GM12878 (cell line): Measurements from ENCODE around the gene NUP85. TPM values are rescaled to one million over a fixed set of nuclear protein-coding genes. Genes with fewer than 3 reads are reported as not detected.

ENCODE experiments used
- ATAC-seq: fragments of 200-7000 bp; cut with Tn5 transposase; 3 replicates; pipeline ENCODE4 v1.9.1; 2020; ENCODE audit warnings: mild to moderate bottlenecking, moderate library complexity
- BruUV-seq: library from RNA; stranded (reverse); fragments of 400-500 nt; replicated peaks from 2 replicates; lab custom pipeline; 2021; lab: Mats Ljungman, UMichigan
- CTCF ChIA-PET: fragments of 300-600 bp; sonication (Branson Sonifier 250); formaldehyde crosslinking; extraction: SDS; loops from one replicate; lab custom pipeline; 2021; ENCODE audit warnings: inconsistent platforms; lab: Yijun Ruan, JAX
- POLR2A ChIA-PET: fragments of 350-600 bp; formaldehyde crosslinking; extraction: SDS; loops from one replicate; lab custom pipeline; 2021; ENCODE audit warnings: inconsistent platforms; lab: Charles Lee
- RAD21 ChIA-PET: fragments of 300-600 bp; sonication (Branson Sonifier 250); formaldehyde crosslinking; loops from one replicate; lab custom pipeline; 2023; ENCODE audit warnings: antibody characterized with exemption; ENCODE audit not compliant: unreplicated experiment; lab: Charles Lee
- SMC1A ChIA-PET: fragments of 300-600 bp; sonication (Branson Sonifier 250); formaldehyde crosslinking; loops from one replicate; lab custom pipeline; 2023; ENCODE audit not compliant: unreplicated experiment, uncharacterized antibody; lab: Charles Lee
- DNase-seq: peaks from one replicate; pipeline ENCODE4 v3.0.0-alpha.2; 2011; ENCODE audit warnings: low read depth, low spot score
- FAIRE-seq: peaks from 3 replicates; lab custom pipeline; 2011; peaks lifted over from hg19 to GRCh38; lab: Jason Lieb, UNC
- H2AFZ ChIP-seq: 2 replicates; pipeline ENCODE4 v1.6.0; 2011; ENCODE audit warnings: low read depth, low read length, control low read depth; ENCODE audit not compliant: control insufficient read depth
- H3K27ac ChIP-seq: 2 replicates; pipeline ENCODE4 v1.5.1; 2011; ENCODE audit warnings: control low read depth; ENCODE audit not compliant: control insufficient read depth, insufficient read depth
- H3K27me3 ChIP-seq, 2 experiments: replicated peaks in 1 of 2; 2 replicates each; pipeline versions ENCODE4 v1.6.0 to v1.6.1; 2011; ENCODE audit warnings: low read length in 1 of 2; ENCODE audit not compliant: control insufficient read depth in 2 of 2, insufficient read depth in 2 of 2
- H3K36me3 ChIP-seq, 2 experiments: 2 replicates each; pipeline ENCODE4 v1.5.1; 2011; ENCODE audit warnings: low read length in 1 of 2; ENCODE audit not compliant: control insufficient read depth in 2 of 2, insufficient read depth in 2 of 2
- H3K4me1 ChIP-seq: 2 replicates; pipeline ENCODE4 v1.6.1; 2011; ENCODE audit warnings: mild to moderate bottlenecking, low read length, moderate library complexity, mixed read lengths; ENCODE audit not compliant: control insufficient read depth, insufficient read depth
- H3K4me2 ChIP-seq: 2 replicates; pipeline ENCODE4 v1.6.0; 2011; ENCODE audit warnings: control low read depth; ENCODE audit not compliant: control insufficient read depth, insufficient read depth
- H3K4me3 ChIP-seq: fragments of 200-600 bp; sonication (generic); 2 replicates; pipeline ENCODE4 v1.5.1; 2016
- H3K79me2 ChIP-seq: 2 replicates; pipeline ENCODE4 v1.6.0; 2011; ENCODE audit warnings: low read length; ENCODE audit not compliant: control insufficient read depth, insufficient read depth
- H3K9ac ChIP-seq: 2 replicates; pipeline ENCODE4 v1.8.0; 2011; ENCODE audit warnings: low read length, control low read depth, mixed read lengths; ENCODE audit not compliant: control insufficient read depth, insufficient read depth
- H3K9me3 ChIP-seq: replicated peaks from 3 replicates; pipeline ENCODE4 v1.5.1; 2011; ENCODE audit warnings: mild to moderate bottlenecking, low read length; ENCODE audit not compliant: control insufficient read depth, insufficient read depth
- H4K20me1 ChIP-seq: 2 replicates; pipeline ENCODE4 v1.6.0; 2011; ENCODE audit not compliant: control insufficient read depth, insufficient read depth
- ATF2 ChIP-seq: IDR thresholded peaks from 2 replicates; pipeline ENCODE4 v1.6.1; 2012; ENCODE audit warnings: low read length, inconsistent platforms
- ATF7 ChIP-seq: fragments of 450-650 bp; IDR thresholded peaks from 2 replicates; pipeline ENCODE4 v1.6.1; 2016; ENCODE audit warnings: low read depth, mild to moderate bottlenecking
- BMI1 ChIP-seq: fragments of 450-650 bp; IDR thresholded peaks from 2 replicates; pipeline ENCODE4 v1.6.1; 2016; ENCODE audit warnings: mild to moderate bottlenecking, moderate library complexity, borderline replicate concordance
- ESRRA ChIP-seq: IDR thresholded peaks from 2 replicates; pipeline ENCODE4 v1.6.1; 2012; ENCODE audit warnings: mild to moderate bottlenecking, low read length, improper control_type of control experiment
- KAT2A ChIP-seq: conservative IDR thresholded peaks from 2 replicates; pipeline ENCODE4 v1.6.1; 2011; ENCODE audit warnings: low read depth, low read length; ENCODE audit not compliant: control insufficient read depth
- MYB ChIP-seq: fragments of 150-350 bp; IDR thresholded peaks from 2 replicates; pipeline ENCODE4 v1.6.1; 2014; ENCODE audit warnings: mild to moderate bottlenecking, low read depth, low read length, borderline replicate concordance
- ZNF217 ChIP-seq: fragments of 450-650 bp; IDR thresholded peaks from 2 replicates; pipeline ENCODE4 v1.6.1; 2017; ENCODE audit warnings: antibody characterized with exemption, mild to moderate bottlenecking
- ZZZ3 ChIP-seq: IDR thresholded peaks from 2 replicates; pipeline ENCODE4 v1.6.1; 2011; ENCODE audit warnings: low read depth; ENCODE audit not compliant: control insufficient read depth, insufficient read length
- WGBS: methylation state at CpG from one replicate; pipeline ENCODE4 v1.1.6; 2016; ENCODE audit warnings: low lambda C conversion rate; ENCODE audit not compliant: insufficient replicate concordance, insufficient coverage; ENCODE audit errors: missing lambda C conversion rate; 5-methylcytosine and 5-hydroxymethylcytosine counted together
- in situ Hi-C: fragments of 300-500 bp; cut with MboI; formaldehyde crosslinking; loops from 9 replicates; pipeline ENCODE4 v1.14.3; 2018; ENCODE audit warnings: mixed read lengths
- intact Hi-C: fragments of 100-400 bp; cut with micrococcal nuclease; formaldehyde crosslinking; loops from one replicate; pipeline ENCODE4 v1.14.2; 2022; ENCODE audit not compliant: unreplicated experiment
- polyA plus RNA-seq, 11 experiments: library from polyadenylated mRNA; depleted of rRNA in 4 of 11; unstranded in 6 of 11; stranded (reverse) in 5 of 11; fragments of >200 nt; fragmentation: Nextera tagmentation in 4 of 11; fragmentation: Illumina TruSeq in 1 of 11; extraction: Ambion mirVana in 4 of 11; extraction: Trizol in 1 of 11; gene quantifications; 1 replicate in 1 of 11; 2 replicates in 10 of 11; pipeline versions ENCODE4 v1.2.1 to v1.2.3, GENCODE V29; 2011 to 2016; ENCODE audit warnings: inconsistent platforms in 2 of 11, missing spikeins in 2 of 11, low read depth in 1 of 11
- total RNA-seq, 4 experiments: library from RNA; depleted of rRNA in 3 of 4; stranded (reverse); fragments of >200 nt in 3 of 4; fragmentation: Illumina TruSeq in 1 of 4; extraction: Trizol in 1 of 4; gene quantifications; 2 replicates each; pipeline versions ENCODE4 v1.2.1 to v1.2.3, GENCODE V29; 2013 to 2021

The NUP85 gene
- total and polyA plus RNA-seq, 10 of the 15 experiments (the other 5 are each of a cell fraction or from before 2014, with no cell fraction given): 54.0 to 135 (median 95.4) TPM

- SMC1A ChIA-PET: interaction anchor here (0.8 to 1.0 kb wide), 2 partner anchors 17 to 42 kb away, joined by 3 read pairs; no protein-coding TSS in a partner anchor
- TF ChIP-seq ATF7 (no peak), ZNF217 (no peak), KAT2A (no peak), ESRRA (no peak), BMI1 (no peak), ZZZ3 (no peak), MYB (no peak), ATF2 (no peak)
- Histone ChIP-seq H3K4me1 (no peaks in the 10 kb centered on the region), H3K36me3 (peaks cover 11 to 23% of the 10 kb centered on the region in 2 experiments), H2AFZ (no peak overlapping the region), H3K27ac (no peak overlapping the region), H3K4me2 (no peak overlapping the region), H4K20me1 (no peaks in the 10 kb centered on the region), H3K27me3 (no peaks in the 10 kb centered on the region), H3K4me3 (no peak overlapping the region), H3K79me2 (no peaks in the 10 kb centered on the region), H3K9ac (no peak overlapping the region), H3K9me3 (no peaks in the 10 kb centered on the region)
- in situ Hi-C loops (no loop called here), intact Hi-C loops (no loop called here)
- RAD21 ChIA-PET: no interaction called here
- ATAC-seq (no peak), DNase-seq (no peak), FAIRE-seq (no peak)
- CTCF ChIA-PET: interaction anchor here (1.3 to 2.0 kb wide), 3 partner anchors 16 to 104 kb away, joined by 3 to 6 read pairs (median 3); no protein-coding TSS in a partner anchor
- no TSS peak for BruUV-seq
- WGBS: 97% methylated on average over 6 of the region's 6 CpGs
- POLR2A ChIA-PET: interaction anchor here (0.6 kb wide), 1 partner anchor 33 kb away, joined by 4 read pairs; no protein-coding TSS in a partner anchor
These were observed 12.7 kb downstream of the NUP85 start for GRCh38 chr17:75218131-75218530.
